ENCODE measurements around the gene GARIN5B. TPM values are rescaled to one million over a fixed set of nuclear protein-coding genes. Genes with fewer than 3 reads are reported as not detected.

The GARIN5B gene
- total RNA-seq, 1 experiment from 2014 or later, result not detected

DNA sequence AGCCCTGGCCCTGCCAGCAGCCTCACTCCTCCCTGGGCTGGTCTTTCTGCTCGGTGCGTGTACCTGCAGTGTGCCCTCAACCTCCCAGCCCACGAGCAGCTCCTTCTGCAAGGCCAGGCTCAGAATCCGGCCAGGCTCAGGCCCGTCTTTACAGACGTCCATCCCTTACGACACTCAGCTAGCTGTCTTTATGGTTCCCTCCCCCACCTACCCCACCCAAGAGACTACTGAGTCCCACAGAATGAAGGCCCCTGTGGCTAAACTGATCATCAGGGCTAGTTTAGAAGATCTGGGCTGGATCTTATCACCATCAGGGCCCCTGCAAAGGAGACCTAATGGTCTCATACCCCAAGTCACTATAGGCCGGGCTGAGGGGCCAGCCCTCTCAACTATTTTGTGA, 48.7 kb downstream of the GARIN5B start:
- Histone ChIP-seq H3K9me3 (no peaks in the 10 kb centered on the region), H3K4me1 (no peaks in the 10 kb centered on the region), H3K36me3 (ENCODE audit: control insufficient read depth, insufficient read depth, low read length) (no peaks in the 10 kb centered on the region), H3K27me3 (replicated peaks; ENCODE audit: control insufficient read depth, insufficient read depth, low read length) (no peaks in the 10 kb centered on the region), H3K4me3 (ENCODE audit: low read depth, low read length) (no peak overlapping the region)
- Mint-ChIP-seq H3K27ac (ENCODE audit: unreplicated experiment) (no peak overlapping the region), H3K4me3 (ENCODE audit: unreplicated experiment) (no peak overlapping the region), H3K27me3 (ENCODE audit: insufficient read depth, unreplicated experiment) (no peaks in the 10 kb centered on the region), H3K4me1 (ENCODE audit: low read depth, unreplicated experiment) (peaks cover 6% of the 10 kb centered on the region), H3K9me3 (ENCODE audit: unreplicated experiment) (no peaks in the 10 kb centered on the region), H3K36me3 (ENCODE audit: insufficient read depth, unreplicated experiment) (peaks cover 3% of the 10 kb centered on the region)
- ChIA-PET POLR2A (no interaction called here), CTCF (interaction anchor here (1.1 kb wide), 1 partner anchor 13 kb away, joined by 4 read pairs; no protein-coding TSS in a partner anchor)
- TF ChIP-seq, protein P1, sequence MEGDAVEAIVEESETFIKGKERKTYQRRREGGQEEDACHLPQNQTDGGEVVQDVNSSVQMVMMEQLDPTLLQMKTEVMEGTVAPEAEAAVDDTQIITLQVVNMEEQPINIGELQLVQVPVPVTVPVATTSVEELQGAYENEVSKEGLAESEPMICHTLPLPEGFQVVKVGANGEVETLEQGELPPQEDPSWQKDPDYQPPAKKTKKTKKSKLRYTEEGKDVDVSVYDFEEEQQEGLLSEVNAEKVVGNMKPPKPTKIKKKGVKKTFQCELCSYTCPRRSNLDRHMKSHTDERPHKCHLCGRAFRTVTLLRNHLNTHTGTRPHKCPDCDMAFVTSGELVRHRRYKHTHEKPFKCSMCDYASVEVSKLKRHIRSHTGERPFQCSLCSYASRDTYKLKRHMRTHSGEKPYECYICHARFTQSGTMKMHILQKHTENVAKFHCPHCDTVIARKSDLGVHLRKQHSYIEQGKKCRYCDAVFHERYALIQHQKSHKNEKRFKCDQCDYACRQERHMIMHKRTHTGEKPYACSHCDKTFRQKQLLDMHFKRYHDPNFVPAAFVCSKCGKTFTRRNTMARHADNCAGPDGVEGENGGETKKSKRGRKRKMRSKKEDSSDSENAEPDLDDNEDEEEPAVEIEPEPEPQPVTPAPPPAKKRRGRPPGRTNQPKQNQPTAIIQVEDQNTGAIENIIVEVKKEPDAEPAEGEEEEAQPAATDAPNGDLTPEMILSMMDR (IDR thresholded peaks at IDR 0.05; ENCODE audit: insufficient read depth in 1 of 2, low read depth in 1 of 2, low read length in 1 of 2, severe bottlenecking in 1 of 2, unreplicated experiment in 1 of 2), result no peak
- intact Hi-C loops (cut with micrococcal nuclease; ENCODE audit: unreplicated experiment), result no loop called here
- BruUV-seq (replicated peaks), result no TSS peak
- DNase-seq, result no peak

DNA sequence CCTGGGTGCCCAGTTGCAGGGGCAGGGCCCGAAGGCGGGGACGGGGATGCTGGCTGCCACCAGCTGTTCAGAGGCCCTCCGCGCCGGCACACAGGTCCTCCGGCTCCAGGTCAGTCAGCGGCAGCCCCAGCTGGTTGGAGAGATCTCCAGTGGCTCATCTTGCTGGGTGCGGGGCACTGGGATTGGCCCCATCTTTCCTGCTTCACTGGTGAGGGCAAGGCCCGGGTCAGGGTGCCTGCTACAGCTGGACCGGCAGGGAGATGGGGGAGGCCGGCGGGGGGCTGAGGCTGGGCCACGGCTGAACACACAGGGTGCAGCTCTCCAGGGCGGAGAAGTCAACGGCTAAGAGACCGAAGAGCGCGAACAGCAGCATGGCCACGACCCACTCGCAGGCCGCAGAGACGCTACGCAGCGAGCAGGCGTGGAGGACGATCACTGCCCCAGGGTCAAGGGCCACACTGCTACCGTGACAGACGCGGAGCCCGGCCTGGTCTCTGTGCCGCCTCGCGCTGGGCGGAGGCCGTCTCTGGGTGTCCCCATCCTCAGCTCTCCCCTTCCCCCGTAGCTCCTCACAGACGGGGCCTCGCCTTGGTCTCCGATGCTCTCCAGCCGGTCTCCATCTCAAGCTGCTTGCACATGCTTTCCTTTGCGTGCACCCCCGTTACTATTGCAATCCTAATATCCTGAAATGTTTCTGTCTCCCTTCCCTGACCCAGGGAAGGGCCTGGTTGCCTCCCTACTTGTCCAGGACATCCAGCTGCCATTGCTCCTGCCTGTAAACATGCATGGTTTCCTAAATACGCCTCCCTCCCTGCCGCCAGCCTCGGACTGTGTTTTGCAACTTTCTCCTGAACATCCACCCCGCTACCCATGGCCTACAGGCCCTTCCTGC, 50.2 kb downstream of the GARIN5B start:
- TF ChIP-seq, protein P1 (IDR thresholded peaks at IDR 0.05; ENCODE audit: insufficient read depth in 1 of 2, low read depth in 1 of 2, low read length in 1 of 2, severe bottlenecking in 1 of 2, unreplicated experiment in 1 of 2), result no peak
- H3K4me3 ChIP-seq (ENCODE audit: low read depth, low read length), result no peak overlapping the region
- BruUV-seq (replicated peaks), result no TSS peak
- intact Hi-C loops (cut with micrococcal nuclease; ENCODE audit: unreplicated experiment), result no loop called here
- H3K27me3 Mint-ChIP-seq (ENCODE audit: insufficient read depth, unreplicated experiment), result no peaks in the 10 kb centered on the region
- no peak overlapping the region for H3K27ac Mint-ChIP-seq (ENCODE audit: unreplicated experiment)
- peaks cover 6% of the 10 kb centered on the region for H3K4me1 Mint-ChIP-seq (ENCODE audit: low read depth, unreplicated experiment)
- CTCF ChIA-PET, result interaction anchor here (1.1 to 1.3 kb wide), 3 partner anchors 11 to 65 kb away, joined by 3 to 4 read pairs (median 3); partner anchors contain the start of gene KMT5C
- H3K4me3 Mint-ChIP-seq (ENCODE audit: unreplicated experiment), result no peak overlapping the region
- H3K9me3 ChIP-seq, result no peaks in the 10 kb centered on the region
- H3K9me3 Mint-ChIP-seq (ENCODE audit: unreplicated experiment), result no peaks in the 10 kb centered on the region
- POLR2A ChIA-PET, result interaction anchor here (0.7 to 1.1 kb wide), 2 partner anchors 71 to 94 kb away, joined by 3 to 11 read pairs; partner anchors contain the start of gene TMEM238
- no peaks in the 10 kb centered on the region for H3K4me1 ChIP-seq
- peaks cover 11% of the 10 kb centered on the region for H3K36me3 Mint-ChIP-seq (ENCODE audit: insufficient read depth, unreplicated experiment)
- H3K27me3 ChIP-seq (replicated peaks; ENCODE audit: control insufficient read depth, insufficient read depth, low read length), result no peaks in the 10 kb centered on the region
- no peak for DNase-seq
- no peaks in the 10 kb centered on the region for H3K36me3 ChIP-seq (ENCODE audit: control insufficient read depth, insufficient read depth, low read length)

DNA sequence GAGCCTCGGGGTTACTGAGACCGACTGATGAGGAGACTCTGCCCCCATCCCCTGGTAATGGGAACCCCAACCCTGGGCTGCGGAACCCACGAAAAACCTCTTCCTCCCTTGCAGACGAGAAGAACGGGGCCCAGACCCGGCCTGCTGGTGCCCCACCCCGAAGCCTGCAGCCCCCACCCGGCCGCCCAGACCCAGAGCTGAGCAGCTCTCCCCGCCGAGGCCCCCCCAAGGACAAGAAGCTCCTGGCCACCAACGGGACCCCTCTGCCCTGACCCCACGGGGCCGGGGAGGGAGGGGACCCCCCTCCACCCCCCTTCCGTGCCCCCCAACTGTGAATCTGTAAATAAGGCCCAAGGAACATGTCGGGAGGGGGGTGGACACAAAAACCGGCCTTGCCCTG, 51.3 kb downstream of the GARIN5B start:
- Mint-ChIP-seq H3K27ac (ENCODE audit: unreplicated experiment) (no peak overlapping the region), H3K4me1 (ENCODE audit: low read depth, unreplicated experiment) (peaks cover 6% of the 10 kb centered on the region), H3K36me3 (ENCODE audit: insufficient read depth, unreplicated experiment) (peaks cover 16% of the 10 kb centered on the region), H3K4me3 (ENCODE audit: unreplicated experiment) (no peak overlapping the region), H3K9me3 (ENCODE audit: unreplicated experiment) (no peaks in the 10 kb centered on the region), H3K27me3 (ENCODE audit: insufficient read depth, unreplicated experiment) (no peaks in the 10 kb centered on the region)
- intact Hi-C loops (cut with micrococcal nuclease; ENCODE audit: unreplicated experiment), result no loop called here
- no peaks in the 10 kb centered on the region; the same call in 1 of the 2 replicates for H3K36me3 ChIP-seq (ENCODE audit: control insufficient read depth, insufficient read depth, low read length)
- TF ChIP-seq, protein P1 (IDR thresholded peaks at IDR 0.05; ENCODE audit: insufficient read depth in 1 of 2, low read depth in 1 of 2, low read length in 1 of 2, severe bottlenecking in 1 of 2, unreplicated experiment in 1 of 2), result no peak
- H3K4me3 ChIP-seq (ENCODE audit: low read depth, low read length), result no peak overlapping the region
- no TSS peak for BruUV-seq (replicated peaks)
- no peak for DNase-seq
- H3K9me3 ChIP-seq, result no peaks in the 10 kb centered on the region
- ChIA-PET CTCF (interaction anchor here (1.3 kb wide), 1 partner anchor 27 kb away, joined by 3 read pairs; the partner anchor contains the start of gene KMT5C), POLR2A (no interaction called here)
- no peaks in the 10 kb centered on the region for H3K4me1 ChIP-seq
- no peaks in the 10 kb centered on the region for H3K27me3 ChIP-seq (replicated peaks; ENCODE audit: control insufficient read depth, insufficient read depth, low read length)

Measured in Caco-2 (cell line).